HG03045 (cell line): ENCODE results near the gene NSF.
"Not testable (repeated sequence)": the region's sequence is repeated elsewhere in the genome, so short reads cannot be mapped to it uniquely, and the experiment has no call there.

ENCODE experiments used
- ATAC-seq: cut with Tn5 transposase; IDR thresholded peaks from one replicate; pipeline ENCODE4 v1.9.1; 2021; ENCODE audit warnings: mild to moderate bottlenecking, moderate library complexity; ENCODE audit not compliant: unreplicated experiment

NSF gene

GRCh38 chr17:46699014-46699413, 108.5 kb downstream of the NSF start:
- not testable (repeated sequence) for ATAC-seq

GRCh38 chr17:46717999-46718398, 127.5 kb downstream of the NSF start:
- ATAC-seq = no peak

GRCh38 chr17:46719891-46720290, 129.4 kb downstream of the NSF start:
- ATAC-seq = no peak

DNA sequence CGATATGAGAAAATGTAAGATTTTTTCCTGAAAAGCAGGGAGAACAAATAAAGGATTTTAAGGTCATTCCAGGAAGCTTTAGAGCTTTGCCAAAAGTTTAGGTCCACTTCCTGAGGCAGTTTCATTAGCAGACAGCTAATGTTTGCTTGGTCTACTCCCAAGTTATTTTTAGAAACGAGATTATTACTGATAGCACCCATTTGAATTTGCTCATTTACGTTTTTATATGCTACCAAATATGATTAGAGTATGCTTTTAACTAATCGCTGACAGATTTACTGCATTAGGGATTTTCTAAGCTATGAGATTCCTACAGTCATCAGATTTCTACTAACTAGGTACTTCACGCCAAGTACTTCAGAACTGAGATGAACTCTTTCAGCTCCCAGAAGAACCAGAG, 129.9 kb downstream of the NSF start:
- no peak for ATAC-seq

DNA sequence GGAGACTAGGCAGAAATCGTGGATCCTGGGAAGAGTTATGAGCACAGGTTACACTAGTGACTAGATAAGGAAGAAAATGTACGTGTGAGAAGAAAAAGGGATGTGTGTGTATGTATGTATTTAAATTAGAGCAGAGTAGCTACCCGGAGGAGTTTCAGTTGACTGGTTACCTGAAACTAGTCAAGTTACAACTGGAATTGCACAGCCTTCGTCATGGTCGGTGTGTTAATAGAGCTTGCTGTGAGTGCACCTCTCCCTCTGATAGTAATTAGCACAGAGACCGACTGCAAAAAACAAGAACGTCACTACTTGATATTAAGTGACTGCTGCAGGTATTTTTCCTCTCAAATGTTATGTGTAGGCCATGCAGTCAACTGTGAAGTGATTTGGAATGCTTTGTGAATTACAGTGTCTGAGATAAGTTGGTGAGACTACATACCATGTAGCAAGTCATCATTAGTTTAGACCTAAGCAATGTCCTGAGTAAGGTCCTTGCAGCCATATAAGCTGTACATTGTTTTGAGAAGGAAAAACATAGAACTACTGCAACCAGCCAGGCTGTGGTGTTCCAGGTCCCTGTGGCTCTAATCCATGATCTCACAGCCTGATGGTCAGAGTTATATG, 132.3 kb downstream of the NSF start:
- ATAC-seq = no peak

- ATAC-seq = no peak
These were observed 135.7 kb downstream of the NSF start for GRCh38 chr17:46726206-46726605.

- ATAC-seq = no peak
These were observed 137.3 kb downstream of the NSF start for GRCh38 chr17:46727572-46728348.

- ATAC-seq = no peak
These were observed 139.6 kb downstream of the NSF start for GRCh38 chr17:46730026-46730425.

DNA sequence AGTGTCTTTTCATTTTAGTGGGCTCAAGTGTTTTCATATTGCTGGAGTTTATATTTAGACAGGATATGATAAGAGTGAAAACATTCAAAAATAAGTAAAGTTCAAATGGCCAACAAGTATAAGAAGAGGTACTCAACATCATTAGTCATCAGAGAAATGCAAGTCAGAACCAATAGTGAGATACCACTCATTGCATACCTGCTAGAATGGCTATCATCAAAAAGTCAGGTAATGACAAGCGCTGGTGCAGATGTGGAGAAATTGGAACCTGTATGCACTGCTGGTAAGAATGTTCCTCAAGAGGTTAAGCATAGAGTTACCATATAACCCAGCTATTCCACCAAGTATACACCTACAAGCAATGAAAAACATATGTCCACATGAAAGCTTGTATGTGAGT, 140.2 kb downstream of the NSF start:
- ATAC-seq = no peak

DNA sequence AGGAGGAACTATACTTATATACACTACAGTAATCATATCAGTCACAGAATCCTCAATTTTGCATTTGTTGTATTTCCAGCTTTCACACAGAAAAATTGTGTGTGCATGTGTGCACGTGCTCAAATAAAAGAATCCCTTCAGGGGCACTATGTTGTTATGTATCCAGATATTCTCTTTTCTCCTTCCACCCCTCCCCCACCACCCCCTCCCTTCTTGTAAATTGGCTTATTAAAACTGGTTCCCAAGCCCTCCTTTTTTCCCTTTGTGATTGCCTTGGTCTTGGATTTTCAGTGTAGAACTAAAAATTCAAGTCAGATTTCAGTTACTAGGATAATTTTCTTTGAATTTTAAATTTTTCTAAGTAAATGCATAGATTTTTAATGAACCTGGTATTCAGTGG, 141.7 kb downstream of the NSF start:
- no peak for ATAC-seq

DNA sequence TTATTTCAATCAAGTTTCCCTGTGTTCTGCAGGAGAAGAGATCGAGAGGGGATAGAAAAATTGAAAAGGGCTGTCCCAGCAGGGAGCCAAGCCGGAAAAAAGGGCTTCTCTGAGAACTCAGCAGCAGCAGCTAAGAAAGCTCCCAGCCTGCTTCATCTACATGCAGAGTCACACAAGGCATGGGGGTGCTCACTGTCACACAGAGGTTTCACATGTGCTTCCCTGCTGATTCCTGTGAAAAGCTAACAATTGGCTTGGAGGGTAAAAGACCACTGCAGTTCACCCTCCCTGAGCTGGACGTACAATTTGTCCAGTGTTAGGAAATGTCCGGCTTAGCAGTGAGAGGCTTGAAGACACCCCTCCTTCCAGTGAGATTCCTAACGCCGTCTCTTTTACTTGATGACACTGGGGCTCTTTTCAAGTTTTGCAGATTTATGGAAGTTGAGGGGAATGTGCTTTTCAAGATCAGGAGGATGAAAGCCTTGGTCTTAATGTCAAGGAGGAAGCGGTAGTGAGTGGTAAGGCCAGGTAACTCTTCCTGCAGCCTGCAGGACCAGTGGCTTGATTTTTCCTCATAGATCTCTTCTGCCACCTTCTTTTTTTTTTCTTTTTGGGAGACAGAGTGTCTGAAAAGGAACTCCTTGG, 142.4 kb downstream of the NSF start:
- ATAC-seq = no peak

- ATAC-seq = no peak
These were observed 143.5 kb downstream of the NSF start for GRCh38 chr17:46733837-46734475.

GRCh38 chr17:46736100-46736499, 145.6 kb downstream of the NSF start:
- no peak for ATAC-seq

- no peak for ATAC-seq
These were observed 146.9 kb downstream of the NSF start for GRCh38 chr17:46737326-46737725.

- ATAC-seq = no peak
These were observed 148.1 kb downstream of the NSF start for GRCh38 chr17:46738544-46738943.

DNA sequence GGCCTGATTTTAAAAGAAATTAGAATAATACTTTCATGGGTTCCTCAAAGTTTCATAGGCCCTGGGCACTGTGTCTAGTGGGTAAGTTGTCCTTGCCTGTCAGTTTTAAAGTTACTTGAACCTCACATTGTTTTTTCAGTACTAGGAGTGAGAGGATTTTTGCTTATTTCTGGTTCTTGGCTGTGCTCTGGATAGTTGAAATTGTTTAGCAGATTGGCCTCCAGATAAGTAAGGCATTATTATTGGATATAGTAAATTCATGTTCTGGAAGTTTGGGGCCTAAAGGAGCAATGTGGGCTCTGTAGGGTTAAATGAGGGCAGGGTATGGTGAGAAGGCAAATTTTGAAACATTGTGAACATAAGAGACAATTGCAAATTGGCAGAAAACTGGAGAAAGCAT, 149.5 kb downstream of the NSF start:
- no peak for ATAC-seq

- ATAC-seq = no peak
These were observed 150.8 kb downstream of the NSF start for GRCh38 chr17:46741122-46741730.

DNA sequence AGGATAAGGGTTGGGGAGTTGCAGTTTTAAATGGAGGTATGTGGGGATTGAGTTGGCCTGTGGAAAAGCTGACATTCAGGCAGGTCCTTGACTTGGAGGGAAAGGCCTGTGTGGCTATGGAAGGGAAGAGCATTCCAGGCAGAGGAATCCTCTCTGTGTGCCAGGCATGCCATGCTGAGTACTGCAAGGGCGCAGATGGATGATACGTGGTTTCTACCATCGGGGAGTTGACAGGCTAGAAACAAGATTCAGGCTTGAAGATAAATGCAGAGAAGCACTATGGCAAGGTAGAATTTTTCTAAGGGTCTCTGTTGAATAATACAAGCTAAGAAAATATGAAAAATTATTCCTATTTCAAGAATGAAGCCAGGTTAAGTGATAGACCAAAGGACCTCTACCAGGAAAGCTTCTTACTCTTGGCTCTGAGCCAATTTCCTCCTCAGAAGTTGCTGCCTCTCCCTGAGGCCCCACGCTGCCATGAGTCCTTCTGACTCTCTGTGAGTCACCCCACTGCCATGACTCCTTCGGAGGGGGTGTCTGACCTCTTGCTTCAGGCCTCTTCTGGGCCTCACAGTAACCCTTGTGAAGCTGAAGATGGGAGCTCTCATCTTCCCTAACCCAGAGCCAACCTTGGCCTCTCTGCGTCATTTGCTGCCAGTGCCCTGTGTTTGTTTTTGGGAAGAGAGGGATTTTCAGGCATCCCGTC, 152.2 kb downstream of the NSF start:
- no peak for ATAC-seq

DNA sequence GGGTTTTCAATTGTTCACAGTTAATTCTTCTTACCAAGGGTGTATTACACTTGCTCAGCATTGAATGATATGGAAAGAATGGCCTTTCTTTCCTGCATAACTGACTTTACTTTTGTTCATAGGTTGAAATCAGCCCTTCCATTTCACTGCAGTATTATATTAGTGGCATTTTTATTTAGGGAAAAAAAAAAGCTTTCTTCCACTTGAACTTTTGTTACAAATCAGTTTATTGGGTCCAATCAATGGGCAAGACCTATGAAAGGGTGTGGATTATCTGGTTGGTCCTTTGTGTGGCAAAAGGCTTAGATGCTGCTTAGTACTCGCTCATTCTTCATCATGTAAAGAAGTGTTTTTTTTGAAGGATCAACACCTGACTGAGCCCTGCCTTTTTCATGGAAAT, 154.0 kb downstream of the NSF start:
- no peak for ATAC-seq

- ATAC-seq = no peak
These were observed 154.9 kb downstream of the NSF start for GRCh38 chr17:46745376-46745775.

DNA sequence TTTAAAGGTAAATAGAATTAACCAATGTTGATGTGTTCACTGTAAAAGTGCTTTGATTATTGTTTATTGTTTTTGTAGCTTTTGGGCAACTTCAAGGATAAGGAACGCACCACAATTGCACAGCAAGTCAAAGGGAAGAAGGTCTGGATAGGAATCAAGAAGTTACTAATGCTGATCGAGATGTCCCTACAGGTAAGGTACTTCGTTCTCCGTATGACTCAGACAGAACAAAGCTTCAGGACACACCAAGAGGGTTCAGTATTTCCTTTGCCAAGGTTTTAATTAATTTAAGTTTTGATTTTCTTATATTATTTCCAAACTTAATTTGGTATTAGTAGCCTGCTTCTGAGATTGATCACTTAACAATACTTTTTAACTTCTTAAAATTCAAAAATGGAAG, 161.0 kb downstream of the NSF start:
- no peak for ATAC-seq
